ENCODE results near the gene RDX. TPM values are rescaled to one million over a fixed set of nuclear protein-coding genes. Genes with fewer than 3 reads are reported as not detected.
A peak's percentile ranks its signal among the peaks of the same experiment; 100 is the strongest.

Gene RDX
- total RNA-seq, 1 experiment from 2014 or later = 131 TPM

DNA sequence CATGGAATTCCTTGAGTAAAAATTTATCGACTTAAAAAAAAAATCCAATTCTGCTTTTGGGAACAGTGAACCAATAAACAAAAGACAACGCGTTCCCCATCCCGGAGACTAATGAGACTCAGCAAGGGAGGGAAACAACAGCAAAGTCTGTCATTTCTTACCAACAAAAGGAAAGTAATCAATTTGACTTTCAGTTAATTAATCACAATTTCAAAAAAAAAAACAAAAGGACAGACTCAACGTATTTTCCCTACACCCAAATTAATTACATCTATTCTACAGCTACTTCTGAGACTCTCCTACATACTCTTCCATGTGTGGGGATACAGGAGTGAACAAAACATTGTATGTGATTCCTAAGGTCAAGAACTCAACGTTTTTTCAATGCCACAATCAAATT lies 1.9 kb downstream of the RDX start:
- Histone ChIP-seq H3K27ac (ENCODE audit: low read depth, low read length) (no peak overlapping the region), H3K9ac (ENCODE audit: low read length) (peak overlapping the region; percentile 87; the same call in 1 of the 2 replicates), H4K20me1 (ENCODE audit: insufficient read depth) (peaks cover 6% of the 10 kb centered on the region; the same call in 1 of the 2 replicates), H3K4me3 (replicated peaks in 1 of 2; ENCODE audit: low read depth in 1 of 2, low read length in 2 of 2) (peak overlapping the region; percentile 69 to 93; a peak in 3 of 4 replicates), H2AFZ (ENCODE audit: low read depth, low read length, poor library complexity, severe bottlenecking) (no peak overlapping the region), H3K27me3 (ENCODE audit: insufficient read depth, low read length) (no peaks in the 10 kb centered on the region), H3K9me2 (ENCODE audit: insufficient read depth) (no peaks in the 10 kb centered on the region), H3K4me1 (ENCODE audit: control insufficient read depth in 1 of 2, insufficient read depth in 2 of 2, low read length in 2 of 2) (peaks cover 51 to 76% of the 10 kb centered on the region in 2 experiments), H3K36me3 (ENCODE audit: control insufficient read depth in 1 of 2, insufficient read depth in 2 of 2, low read length in 2 of 2) (no peaks in the 10 kb centered on the region), H3K79me2 (ENCODE audit: insufficient read depth, low read length) (peaks cover 68% of the 10 kb centered on the region), H3K4me2 (ENCODE audit: low read length) (peak overlapping the region; percentile 80), H3K9me3 (ENCODE audit: control insufficient read depth in 1 of 2, insufficient read depth in 1 of 2, low read depth in 1 of 2, low read length in 2 of 2) (no peaks in the 10 kb centered on the region)
- BruUV-seq (replicated peaks) = no TSS peak
- ChIA-PET RAD21 (ENCODE audit: low non-redundant PET in 1 of 2, low total read pairs in 2 of 2, uncharacterized antibody in 2 of 2, unreplicated experiment in 2 of 2) (no interaction called here), POLR2A (no interaction called here), CTCF (no interaction called here)
- intact Hi-C loops (cut with micrococcal nuclease) = no loop called here
- ATAC-seq (no peak), DNase-seq (ENCODE audit: low read depth, low spot score) (no peak)
- TF ChIP-seq EZH2 (IDR thresholded peaks at IDR 0.05) = no peak
- TF ChIP-seq, protein P1, sequence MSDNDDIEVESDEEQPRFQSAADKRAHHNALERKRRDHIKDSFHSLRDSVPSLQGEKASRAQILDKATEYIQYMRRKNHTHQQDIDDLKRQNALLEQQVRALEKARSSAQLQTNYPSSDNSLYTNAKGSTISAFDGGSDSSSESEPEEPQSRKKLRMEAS (IDR thresholded peaks at IDR 0.05) = no peak
- no peak for TF ChIP-seq CBX3 (IDR thresholded peaks at IDR 0.05; ENCODE audit: low read depth)
- TF ChIP-seq ZBTB33 (IDR thresholded peaks at IDR 0.05; ENCODE audit: extremely low read depth, insufficient replicate concordance, low read length) = no peak
- TF ChIP-seq, protein P2, sequence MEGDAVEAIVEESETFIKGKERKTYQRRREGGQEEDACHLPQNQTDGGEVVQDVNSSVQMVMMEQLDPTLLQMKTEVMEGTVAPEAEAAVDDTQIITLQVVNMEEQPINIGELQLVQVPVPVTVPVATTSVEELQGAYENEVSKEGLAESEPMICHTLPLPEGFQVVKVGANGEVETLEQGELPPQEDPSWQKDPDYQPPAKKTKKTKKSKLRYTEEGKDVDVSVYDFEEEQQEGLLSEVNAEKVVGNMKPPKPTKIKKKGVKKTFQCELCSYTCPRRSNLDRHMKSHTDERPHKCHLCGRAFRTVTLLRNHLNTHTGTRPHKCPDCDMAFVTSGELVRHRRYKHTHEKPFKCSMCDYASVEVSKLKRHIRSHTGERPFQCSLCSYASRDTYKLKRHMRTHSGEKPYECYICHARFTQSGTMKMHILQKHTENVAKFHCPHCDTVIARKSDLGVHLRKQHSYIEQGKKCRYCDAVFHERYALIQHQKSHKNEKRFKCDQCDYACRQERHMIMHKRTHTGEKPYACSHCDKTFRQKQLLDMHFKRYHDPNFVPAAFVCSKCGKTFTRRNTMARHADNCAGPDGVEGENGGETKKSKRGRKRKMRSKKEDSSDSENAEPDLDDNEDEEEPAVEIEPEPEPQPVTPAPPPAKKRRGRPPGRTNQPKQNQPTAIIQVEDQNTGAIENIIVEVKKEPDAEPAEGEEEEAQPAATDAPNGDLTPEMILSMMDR (IDR thresholded peaks at IDR 0.05 in 2 of 3, conservative IDR thresholded peaks at IDR 0.05 in 1 of 3; ENCODE audit: borderline replicate concordance in 1 of 3, insufficient read depth in 1 of 3, low read depth in 2 of 3, low read length in 2 of 3) = no peak
- TF ChIP-seq EGR1 (IDR thresholded peaks at IDR 0.05; ENCODE audit: low read depth) = no peak
- TF ChIP-seq ZNF274 (IDR thresholded peaks at IDR 0.05; ENCODE audit: low read depth, low read length) = no peak
- no peak for TF ChIP-seq JUND (IDR thresholded peaks at IDR 0.05)
- no peak for TF ChIP-seq TCF7L2 (IDR thresholded peaks at IDR 0.05; ENCODE audit: borderline replicate concordance, extremely low read depth, insufficient read depth, insufficient read length)
- TF ChIP-seq ZFX (IDR thresholded peaks at IDR 0.05) = no peak
- TF ChIP-seq CEBPB (IDR thresholded peaks at IDR 0.05; ENCODE audit: low read depth) = no peak
- no peak for TF ChIP-seq ATF3 (IDR thresholded peaks at IDR 0.05)
- TF ChIP-seq EZH2phosphoT487 (IDR thresholded peaks at IDR 0.05; ENCODE audit: borderline replicate concordance) = no peak
- TF ChIP-seq POLR2A (IDR thresholded peaks at IDR 0.05; ENCODE audit: borderline replicate concordance, extremely low read depth, insufficient read depth, insufficient read length) = no peak
- no peak for TF ChIP-seq SRF (IDR thresholded peaks at IDR 0.05; ENCODE audit: low read depth)
